Endothelial cell of umbilical vein (primary cell): Measurements from ENCODE around the gene CDK5R2.

Experiments used
- CTCF ChIP-seq, 2 donors: IDR thresholded peaks; 1 replicate in 1 of 2; 2 replicates in 1 of 2; pipeline ENCODE4 v1.5.1; 2011; ENCODE audit warnings: low read length in 2 of 2, mild to moderate bottlenecking in 2 of 2, moderate library complexity in 2 of 2, control low read depth in 1 of 2, inconsistent platforms in 1 of 2, low read depth in 1 of 2; ENCODE audit not compliant: insufficient read depth in 1 of 2; ENCODE audit errors: extremely low read depth in 1 of 2
- MAX ChIP-seq: IDR thresholded peaks from 2 replicates; pipeline ENCODE4 v1.6.1; 2011; ENCODE audit not compliant: insufficient read depth, insufficient read length
- MYC ChIP-seq: IDR thresholded peaks from one replicate; pipeline ENCODE4 v1.6.1; 2011; ENCODE audit warnings: mild to moderate bottlenecking, low read depth, low read length
- POLR2A ChIP-seq: IDR thresholded peaks from 2 replicates; pipeline ENCODE4 v1.6.1; 2012; ENCODE audit warnings: low read depth, mild to moderate bottlenecking, control low read depth, low read length

DNA sequence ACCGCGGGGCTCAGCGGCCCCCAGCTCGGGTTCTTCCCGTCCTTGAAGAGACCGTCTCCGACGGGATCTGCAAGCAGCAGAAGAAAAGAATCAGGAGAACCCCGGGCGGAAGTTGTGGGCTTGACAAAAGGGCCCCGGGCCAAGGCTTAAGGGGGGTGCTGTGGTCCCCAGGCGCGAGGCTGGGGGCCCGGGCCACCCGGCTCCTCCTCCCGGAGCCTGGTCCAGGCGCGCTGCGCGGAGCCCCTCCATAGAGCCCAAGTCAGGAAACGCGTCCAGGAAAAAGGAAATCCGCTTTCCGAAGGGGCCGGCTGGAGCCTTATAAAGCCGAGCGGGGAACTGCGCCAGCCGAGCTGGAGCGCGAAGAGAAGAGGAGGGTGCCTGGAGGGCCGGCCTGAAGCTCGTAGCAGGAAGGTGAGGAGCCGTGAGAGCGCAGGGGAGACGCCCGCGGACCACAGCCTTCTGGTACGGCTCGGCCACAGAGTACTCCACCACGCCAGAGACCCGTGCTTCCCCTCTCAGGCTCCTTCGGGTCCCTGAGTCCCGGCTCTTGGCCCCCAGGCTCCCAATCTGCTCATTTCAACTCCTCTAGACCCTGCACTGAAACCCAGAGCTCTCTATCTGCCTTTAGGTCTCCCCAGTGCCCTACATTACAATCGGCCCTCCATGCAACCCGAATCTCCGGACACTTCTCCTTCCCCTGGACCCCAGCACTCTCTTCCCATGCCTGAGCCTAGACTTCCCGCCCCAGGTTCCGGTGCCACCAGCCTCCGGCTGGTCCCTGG lies 25.0 kb downstream of the CDK5R2 start:
- TF ChIP-seq POLR2A (no peak), CTCF (IDR thresholded peaks at IDR 0.05; ENCODE audit: extremely low read depth in 1 of 2, insufficient read depth in 1 of 2, low read depth in 1 of 2, low read length in 2 of 2) (no peak), MYC (no peak), MAX (no peak)
